ENCODE results near the gene PIR. TPM values are rescaled to one million over a fixed set of nuclear protein-coding genes. Genes with fewer than 3 reads are reported as not detected.
A peak's percentile ranks its signal among the peaks of the same experiment; 100 is the strongest.

The PIR gene
- total RNA-seq, 1 experiment from 2014 or later, result 19.7 TPM

GRCh38 chrX:15497865-15498264 lies 4.7 kb upstream of the PIR start:
- ATAC-seq, result no peak
- ChIA-PET CTCF (interaction anchor here (1.4 kb wide), 1 partner anchor 68 kb away, joined by 3 read pairs; no protein-coding TSS in a partner anchor), POLR2A (no interaction called here)
- Histone ChIP-seq H3K27ac (ENCODE audit: low read length) (no peak overlapping the region), H3K4me3 (ENCODE audit: low read depth in 2 of 2, low read length in 2 of 2) (no peak overlapping the region), H3K4me1 (ENCODE audit: control insufficient read depth, insufficient read depth, low read length) (no peaks in the 10 kb centered on the region), H3K9me3 (ENCODE audit: control insufficient read depth, insufficient read depth, low read depth, low read length) (no peaks in the 10 kb centered on the region), H3K36me3 (ENCODE audit: control insufficient read depth, insufficient read depth, low read length) (no peaks in the 10 kb centered on the region), H3K27me3 (ENCODE audit: control insufficient read depth, insufficient read depth, low read length) (no peaks in the 10 kb centered on the region)
- peak; percentile 24 for DNase-seq (ENCODE audit: low read depth, low spot score)
- in situ Hi-C loops (cut with HindIII; ENCODE audit: low pct_unique_long_range_greater_than_20kb, low sequenced_read_pairs), result no loop called here
- BruUV-seq (replicated peaks), result no TSS peak
- intact Hi-C loops (cut with micrococcal nuclease; ENCODE audit: unreplicated experiment), result loop anchor here (2.0 to 10.0 kb wide), 2 partner anchors 67 to 187 kb away; no protein-coding TSS in a partner anchor
- TF ChIP-seq SIN3A (IDR thresholded peaks at IDR 0.05; ENCODE audit: borderline replicate concordance, insufficient read depth, low read depth, low read length) (no peak), CTCF (IDR thresholded peaks at IDR 0.05) (peak; percentile 71)

GRCh38 chrX:15496824-15497223 lies 3.7 kb upstream of the PIR start:
- TF ChIP-seq SIN3A (IDR thresholded peaks at IDR 0.05; ENCODE audit: borderline replicate concordance, insufficient read depth, low read depth, low read length) (no peak), POLR2AphosphoS5 (IDR thresholded peaks at IDR 0.05; ENCODE audit: low read depth, low read length) (no peak), TCF7L2 (IDR thresholded peaks at IDR 0.05; ENCODE audit: low read depth, low read length) (no peak), CTCF (IDR thresholded peaks at IDR 0.05) (no peak)
- TF ChIP-seq, protein P1, sequence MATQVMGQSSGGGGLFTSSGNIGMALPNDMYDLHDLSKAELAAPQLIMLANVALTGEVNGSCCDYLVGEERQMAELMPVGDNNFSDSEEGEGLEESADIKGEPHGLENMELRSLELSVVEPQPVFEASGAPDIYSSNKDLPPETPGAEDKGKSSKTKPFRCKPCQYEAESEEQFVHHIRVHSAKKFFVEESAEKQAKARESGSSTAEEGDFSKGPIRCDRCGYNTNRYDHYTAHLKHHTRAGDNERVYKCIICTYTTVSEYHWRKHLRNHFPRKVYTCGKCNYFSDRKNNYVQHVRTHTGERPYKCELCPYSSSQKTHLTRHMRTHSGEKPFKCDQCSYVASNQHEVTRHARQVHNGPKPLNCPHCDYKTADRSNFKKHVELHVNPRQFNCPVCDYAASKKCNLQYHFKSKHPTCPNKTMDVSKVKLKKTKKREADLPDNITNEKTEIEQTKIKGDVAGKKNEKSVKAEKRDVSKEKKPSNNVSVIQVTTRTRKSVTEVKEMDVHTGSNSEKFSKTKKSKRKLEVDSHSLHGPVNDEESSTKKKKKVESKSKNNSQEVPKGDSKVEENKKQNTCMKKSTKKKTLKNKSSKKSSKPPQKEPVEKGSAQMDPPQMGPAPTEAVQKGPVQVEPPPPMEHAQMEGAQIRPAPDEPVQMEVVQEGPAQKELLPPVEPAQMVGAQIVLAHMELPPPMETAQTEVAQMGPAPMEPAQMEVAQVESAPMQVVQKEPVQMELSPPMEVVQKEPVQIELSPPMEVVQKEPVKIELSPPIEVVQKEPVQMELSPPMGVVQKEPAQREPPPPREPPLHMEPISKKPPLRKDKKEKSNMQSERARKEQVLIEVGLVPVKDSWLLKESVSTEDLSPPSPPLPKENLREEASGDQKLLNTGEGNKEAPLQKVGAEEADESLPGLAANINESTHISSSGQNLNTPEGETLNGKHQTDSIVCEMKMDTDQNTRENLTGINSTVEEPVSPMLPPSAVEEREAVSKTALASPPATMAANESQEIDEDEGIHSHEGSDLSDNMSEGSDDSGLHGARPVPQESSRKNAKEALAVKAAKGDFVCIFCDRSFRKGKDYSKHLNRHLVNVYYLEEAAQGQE (IDR thresholded peaks at IDR 0.05; ENCODE audit: insufficient read depth in 1 of 2, low read depth in 2 of 2, low read length in 1 of 2), result no peak
- Histone ChIP-seq H3K27ac (ENCODE audit: low read length) (no peak overlapping the region), H3K27me3 (ENCODE audit: control insufficient read depth, insufficient read depth, low read length) (no peaks in the 10 kb centered on the region), H3K9me3 (ENCODE audit: control insufficient read depth, insufficient read depth, low read depth, low read length) (no peaks in the 10 kb centered on the region), H3K4me1 (ENCODE audit: control insufficient read depth, insufficient read depth, low read length) (no peaks in the 10 kb centered on the region), H3K4me3 (ENCODE audit: low read depth in 2 of 2, low read length in 2 of 2) (no peak overlapping the region), H3K36me3 (ENCODE audit: control insufficient read depth, insufficient read depth, low read length) (no peaks in the 10 kb centered on the region)
- intact Hi-C loops (cut with micrococcal nuclease; ENCODE audit: unreplicated experiment), result loop anchor here (10.0 kb wide), 1 partner anchor 188 kb away; no protein-coding TSS in a partner anchor
- DNase-seq (ENCODE audit: low read depth, low spot score), result no peak
- in situ Hi-C loops (cut with HindIII; ENCODE audit: low pct_unique_long_range_greater_than_20kb, low sequenced_read_pairs), result no loop called here
- POLR2A ChIA-PET, result no interaction called here
- ATAC-seq, result no peak
- CTCF ChIA-PET, result no interaction called here
- BruUV-seq (replicated peaks), result no TSS peak

Data from Panc1 (cell line).